GM04504 (cell line): ENCODE results near the gene ACSM6.

Experiments used
- DNase-seq: peaks from one replicate; pipeline ENCODE4 v3.0.0-alpha.2; 2012; ENCODE audit warnings: low read depth

The ACSM6 gene

GRCh38 chr10:95273393-95274312 is 79.6 kb downstream of the ACSM6 start:
- DNase-seq = peak; percentile 91

GRCh38 chr10:95275726-95276366 is 81.8 kb downstream of the ACSM6 start:
- DNase-seq = no peak

GRCh38 chr10:95276367-95277200 is 82.5 kb downstream of the ACSM6 start:
- DNase-seq = no peak

- no peak for DNase-seq
Observed at GRCh38 chr10:95277201-95277570, 83.1 kb downstream of the ACSM6 start.

GRCh38 chr10:95277614-95278013 is 83.6 kb downstream of the ACSM6 start:
- no peak for DNase-seq
